Measurements from ENCODE around the gene MED26.

DNA sequence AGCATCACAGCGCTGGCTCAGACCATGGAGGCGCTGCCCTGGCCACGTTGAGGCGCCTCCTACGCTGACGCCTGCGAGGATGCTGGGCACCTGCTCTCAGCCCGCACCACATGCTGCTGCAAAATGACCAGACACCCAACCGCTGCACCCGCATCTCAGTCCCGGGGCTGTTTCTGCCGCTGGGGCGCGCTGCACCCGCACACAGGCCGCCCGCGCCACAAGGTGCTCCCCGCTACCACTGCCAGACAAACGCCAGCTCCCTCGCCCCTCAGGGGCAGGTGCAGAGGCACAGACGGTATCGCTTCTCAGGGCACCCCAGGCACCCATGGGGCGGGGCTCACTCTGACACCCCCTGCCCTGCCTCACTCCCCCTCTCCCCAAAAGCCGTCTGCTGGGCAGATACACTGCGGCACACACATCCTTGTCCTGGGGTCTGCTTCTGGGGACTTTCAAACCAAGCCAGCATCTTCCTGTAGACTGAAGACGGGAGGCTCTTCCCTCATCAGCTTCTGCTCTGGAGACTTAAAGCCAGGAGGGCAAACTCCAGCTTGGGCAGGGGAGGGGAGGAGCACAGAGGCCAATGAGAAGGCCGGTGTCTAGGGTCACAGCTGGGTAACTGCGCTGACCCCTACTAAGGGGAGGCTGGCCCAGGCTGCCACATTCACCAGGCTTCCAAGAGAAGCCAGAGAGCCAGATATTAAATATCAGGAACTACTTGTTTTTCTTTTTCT is 102.1 kb downstream of the MED26 start:
- TF ChIP-seq, protein P1, sequence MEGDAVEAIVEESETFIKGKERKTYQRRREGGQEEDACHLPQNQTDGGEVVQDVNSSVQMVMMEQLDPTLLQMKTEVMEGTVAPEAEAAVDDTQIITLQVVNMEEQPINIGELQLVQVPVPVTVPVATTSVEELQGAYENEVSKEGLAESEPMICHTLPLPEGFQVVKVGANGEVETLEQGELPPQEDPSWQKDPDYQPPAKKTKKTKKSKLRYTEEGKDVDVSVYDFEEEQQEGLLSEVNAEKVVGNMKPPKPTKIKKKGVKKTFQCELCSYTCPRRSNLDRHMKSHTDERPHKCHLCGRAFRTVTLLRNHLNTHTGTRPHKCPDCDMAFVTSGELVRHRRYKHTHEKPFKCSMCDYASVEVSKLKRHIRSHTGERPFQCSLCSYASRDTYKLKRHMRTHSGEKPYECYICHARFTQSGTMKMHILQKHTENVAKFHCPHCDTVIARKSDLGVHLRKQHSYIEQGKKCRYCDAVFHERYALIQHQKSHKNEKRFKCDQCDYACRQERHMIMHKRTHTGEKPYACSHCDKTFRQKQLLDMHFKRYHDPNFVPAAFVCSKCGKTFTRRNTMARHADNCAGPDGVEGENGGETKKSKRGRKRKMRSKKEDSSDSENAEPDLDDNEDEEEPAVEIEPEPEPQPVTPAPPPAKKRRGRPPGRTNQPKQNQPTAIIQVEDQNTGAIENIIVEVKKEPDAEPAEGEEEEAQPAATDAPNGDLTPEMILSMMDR (IDR thresholded peaks at IDR 0.05), result no peak
- TF ChIP-seq POLR2A (IDR thresholded peaks at IDR 0.05), result no peak
- no peak for TF ChIP-seq POLR2AphosphoS5 (IDR thresholded peaks at IDR 0.05)
